H1 (cell line): ENCODE measurements around the gene CHPF.

ENCODE experiments used
- CHD7 ChIP-seq: fragments of 300-600 bp; sonication (generic); IDR thresholded peaks from 2 replicates; pipeline ENCODE4 v1.7.1; 2012; ENCODE audit warnings: low read length, moderate library complexity, mild to moderate bottlenecking, inconsistent platforms; ENCODE audit not compliant: insufficient replicate concordance
- CTCF ChIP-seq, 3 experiments: IDR thresholded peaks; 1 replicate in 2 of 3; 2 replicates in 1 of 3; pipeline versions ENCODE4 v1.5.1 to v1.6.1; 2011; ENCODE audit warnings: low read length in 3 of 3, mild to moderate bottlenecking in 3 of 3, inconsistent platforms in 2 of 3, low read depth in 1 of 3, moderate library complexity in 1 of 3; ENCODE audit not compliant: insufficient read depth in 1 of 3; ENCODE audit errors: control extremely low read depth in 1 of 3
- POLR2A ChIP-seq, 2 experiments: IDR thresholded peaks; 1 replicate in 1 of 2; 2 replicates in 1 of 2; pipeline ENCODE4 v1.6.1; 2011; ENCODE audit warnings: low read depth in 2 of 2, low read length in 2 of 2, mild to moderate bottlenecking in 2 of 2; ENCODE audit errors: control extremely low read depth in 1 of 2
- RAD21 ChIP-seq, 2 experiments: IDR thresholded peaks in 1 of 2; conservative IDR thresholded peaks in 1 of 2; 2 replicates each; pipeline ENCODE4 v1.6.1; 2011; ENCODE audit warnings: low read depth in 2 of 2, low read length in 2 of 2, improper control_type of control experiment in 1 of 2, inconsistent platforms in 1 of 2, mild to moderate bottlenecking in 1 of 2, moderate library complexity in 1 of 2
- RXRA ChIP-seq: IDR thresholded peaks from 2 replicates; pipeline ENCODE4 v1.6.1; 2011; ENCODE audit warnings: low read depth, mild to moderate bottlenecking, low read length, moderate library complexity; ENCODE audit not compliant: insufficient read depth
- SP1 ChIP-seq: IDR thresholded peaks from 2 replicates; pipeline ENCODE4 v1.6.1; 2011; ENCODE audit warnings: low read depth, low read length
- TAF1 ChIP-seq: IDR thresholded peaks from 2 replicates; pipeline ENCODE4 v1.6.1; 2011; ENCODE audit warnings: mild to moderate bottlenecking, low read depth, low read length

- TF ChIP-seq RXRA = no peak
- no peak for TF ChIP-seq CHD7
- TF ChIP-seq POLR2A (IDR thresholded peaks at IDR 0.05; ENCODE audit: control extremely low read depth in 1 of 2, low read depth in 2 of 2, low read length in 2 of 2) = no peak
- no peak for TF ChIP-seq RAD21 (IDR thresholded peaks at IDR 0.05 in 1 of 2, conservative IDR thresholded peaks at IDR 0.05 in 1 of 2; ENCODE audit: low read depth in 2 of 2, low read length in 2 of 2)
- TF ChIP-seq SP1 = no peak
- TF ChIP-seq TAF1 = no peak
- no peak for TF ChIP-seq CTCF (IDR thresholded peaks at IDR 0.05; ENCODE audit: control extremely low read depth in 1 of 3, insufficient read depth in 1 of 3, low read depth in 1 of 3, low read length in 3 of 3)
Measured at GRCh38 chr2:219506153-219506801, 37.3 kb downstream of the CHPF start.
